Liver (tissue), 9 donors: ENCODE results near the gene GPS2. TPM values are rescaled to one million over a fixed set of nuclear protein-coding genes. Genes with fewer than 3 reads are reported as not detected.

ENCODE experiments used
- DNase-seq: peaks from one replicate; pipeline ENCODE4 v3.0.0-alpha.2; 2017; ENCODE audit warnings: low spot score
- H3K27ac ChIP-seq, 2 donors: one replicate each; pipeline ENCODE4 v1.7.0; 2013; ENCODE audit warnings: inconsistent platforms in 2 of 2, low read length in 2 of 2, control low read depth in 1 of 2, low read depth in 1 of 2, mild to moderate bottlenecking in 1 of 2
- H3K27me3 ChIP-seq, 4 donors: one replicate each; pipeline versions ENCODE4 v1.6.1 to v1.7.0; 2013; ENCODE audit warnings: low read length in 3 of 4, inconsistent platforms in 1 of 4, mild to moderate bottlenecking in 1 of 4, moderate library complexity in 1 of 4; ENCODE audit not compliant: control insufficient read depth in 4 of 4, insufficient read depth in 4 of 4
- H3K36me3 ChIP-seq, 4 donors: one replicate each; pipeline versions ENCODE4 v1.6.1 to v1.7.0; 2013; ENCODE audit warnings: low read length in 3 of 4, mild to moderate bottlenecking in 3 of 4, low read depth in 1 of 4, moderate library complexity in 1 of 4; ENCODE audit not compliant: control insufficient read depth in 4 of 4, insufficient read depth in 3 of 4
- H3K4me1 ChIP-seq, 4 donors: one replicate each; pipeline versions ENCODE4 v1.6.1 to v1.7.0; 2013; ENCODE audit warnings: low read length in 3 of 4, mild to moderate bottlenecking in 3 of 4, moderate library complexity in 1 of 4; ENCODE audit not compliant: control insufficient read depth in 4 of 4, insufficient read depth in 4 of 4
- H3K4me3 ChIP-seq, 3 donors: one replicate each; pipeline versions ENCODE4 v1.6.1 to v1.7.0; 2013; ENCODE audit warnings: low read length in 3 of 3, control low read depth in 1 of 3, low read depth in 1 of 3, mild to moderate bottlenecking in 1 of 3
- H3K9ac ChIP-seq, 2 donors: one replicate each; pipeline ENCODE4 v1.7.0; 2013; ENCODE audit warnings: low read length in 2 of 2, mild to moderate bottlenecking in 2 of 2, moderate library complexity in 2 of 2, control low read depth in 1 of 2, low read depth in 1 of 2
- H3K9me3 ChIP-seq, 4 donors: one replicate each; pipeline versions ENCODE4 v1.6.1 to v1.7.0; 2013; ENCODE audit warnings: low read length in 3 of 4; ENCODE audit not compliant: control insufficient read depth in 4 of 4
- ATF3 ChIP-seq: IDR thresholded peaks from 2 replicates; pipeline ENCODE4 v1.6.1; 2016; ENCODE audit warnings: antibody characterized with exemption
- CTCF ChIP-seq: fragments of 150-350 bp; IDR thresholded peaks from 2 replicates; pipeline ENCODE4 v1.5.1; 2017; ENCODE audit warnings: improper control_type of control experiment, low read depth, low read length; ENCODE audit not compliant: missing input control
- EGR1 ChIP-seq, 2 donors: IDR thresholded peaks; 2 replicates each; pipeline ENCODE4 v1.6.1; 2016 to 2018; ENCODE audit warnings: antibody characterized with exemption in 2 of 2, low read depth in 2 of 2
- FOXA1 ChIP-seq: IDR thresholded peaks from 2 replicates; pipeline ENCODE4 v1.6.1; 2016; ENCODE audit warnings: antibody characterized with exemption
- GABPA ChIP-seq, 2 donors: IDR thresholded peaks in 1 of 2; conservative IDR thresholded peaks in 1 of 2; 2 replicates each; pipeline ENCODE4 v1.6.1; 2016; ENCODE audit warnings: antibody characterized with exemption in 2 of 2, mild to moderate bottlenecking in 1 of 2, moderate library complexity in 1 of 2
- HNF4A ChIP-seq, 2 donors: conservative IDR thresholded peaks; 2 replicates each; pipeline ENCODE4 v1.6.1; 2016; ENCODE audit warnings: antibody characterized with exemption in 2 of 2, mild to moderate bottlenecking in 2 of 2
- HNF4G ChIP-seq: IDR thresholded peaks from 2 replicates; pipeline ENCODE4 v1.6.1; 2016; ENCODE audit warnings: antibody characterized with exemption
- MAX ChIP-seq: IDR thresholded peaks from 2 replicates; pipeline ENCODE4 v1.6.1; 2016; ENCODE audit warnings: antibody characterized with exemption
- NR2F2 ChIP-seq: IDR thresholded peaks from 2 replicates; pipeline ENCODE4 v1.6.1; 2016; ENCODE audit warnings: antibody characterized with exemption
- RAD21 ChIP-seq, 2 donors: IDR thresholded peaks; 2 replicates each; pipeline ENCODE4 v1.6.1; 2016; ENCODE audit warnings: antibody characterized with exemption in 2 of 2, mild to moderate bottlenecking in 2 of 2
- SP1 ChIP-seq: IDR thresholded peaks from 2 replicates; pipeline ENCODE4 v1.6.1; 2018; ENCODE audit warnings: antibody characterized with exemption, mild to moderate bottlenecking
- TAF1 ChIP-seq: conservative IDR thresholded peaks from 2 replicates; pipeline ENCODE4 v1.6.1; 2016; ENCODE audit warnings: antibody characterized with exemption, mild to moderate bottlenecking
- YY1 ChIP-seq: IDR thresholded peaks from 2 replicates; pipeline ENCODE4 v1.6.1; 2016; ENCODE audit warnings: antibody characterized with exemption, mild to moderate bottlenecking
- WGBS: extraction: QIAGEN DNeasy Blood & Tissue Kit; methylation state at CpG from one replicate; pipeline ENCODE4 v1.1.7; 2013; 5-methylcytosine and 5-hydroxymethylcytosine counted together
- polyA plus RNA-seq, 2 donors: library from polyadenylated mRNA; stranded (reverse) in 1 of 2; unstranded in 1 of 2; fragments of 200-250 nt in 1 of 2; fragments of >200 nt in 1 of 2; fragmentation: Nextera tagmentation in 1 of 2; extraction: Ambion mirVana in 1 of 2; gene quantifications; one replicate each; pipeline versions ENCODE4 v1.2.1 to v1.2.3, GENCODE V29; 2013 to 2015
- total RNA-seq, 2 donors: library from RNA; depleted of rRNA; stranded (reverse); fragments of >200 nt; gene quantifications; one replicate each; pipeline ENCODE4 v1.2.3, GENCODE V29; 2014
- TF ChIP-seq, protein P1 (sequence below): IDR thresholded peaks from 2 replicates; pipeline ENCODE4 v1.6.1; 2016; ENCODE audit warnings: antibody characterized with exemption
- TF ChIP-seq, protein P2 (sequence below): IDR thresholded peaks from 2 replicates; pipeline ENCODE4 v1.6.1; 2016; ENCODE audit warnings: antibody characterized with exemption, mild to moderate bottlenecking
- donor health status: healthy.
- donor health status: healthy.
- donor health status: healthy.
- donor health status: healthy.
- donor health status: healthy.

Gene GPS2
- total and polyA plus RNA-seq, 4 donors: 20.8 to 43.1 (median 22.8) TPM

GRCh38 chr17:7313890-7314718 is 1.1 kb downstream of the GPS2 start (continued):
- TF ChIP-seq MAX: no peak
- no peak for TF ChIP-seq FOXA1
- no peak for TF ChIP-seq GABPA (IDR thresholded peaks at IDR 0.05 in 1 of 2, conservative IDR thresholded peaks at IDR 0.05 in 1 of 2)
- TF ChIP-seq, protein P1, sequence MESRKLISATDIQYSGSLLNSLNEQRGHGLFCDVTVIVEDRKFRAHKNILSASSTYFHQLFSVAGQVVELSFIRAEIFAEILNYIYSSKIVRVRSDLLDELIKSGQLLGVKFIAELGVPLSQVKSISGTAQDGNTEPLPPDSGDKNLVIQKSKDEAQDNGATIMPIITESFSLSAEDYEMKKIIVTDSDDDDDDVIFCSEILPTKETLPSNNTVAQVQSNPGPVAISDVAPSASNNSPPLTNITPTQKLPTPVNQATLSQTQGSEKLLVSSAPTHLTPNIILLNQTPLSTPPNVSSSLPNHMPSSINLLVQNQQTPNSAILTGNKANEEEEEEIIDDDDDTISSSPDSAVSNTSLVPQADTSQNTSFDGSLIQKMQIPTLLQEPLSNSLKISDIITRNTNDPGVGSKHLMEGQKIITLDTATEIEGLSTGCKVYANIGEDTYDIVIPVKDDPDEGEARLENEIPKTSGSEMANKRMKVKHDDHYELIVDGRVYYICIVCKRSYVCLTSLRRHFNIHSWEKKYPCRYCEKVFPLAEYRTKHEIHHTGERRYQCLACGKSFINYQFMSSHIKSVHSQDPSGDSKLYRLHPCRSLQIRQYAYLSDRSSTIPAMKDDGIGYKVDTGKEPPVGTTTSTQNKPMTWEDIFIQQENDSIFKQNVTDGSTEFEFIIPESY: no peak

- no peak overlapping the region for H3K4me3 ChIP-seq
- peaks cover 14 to 59% (median 42%) of the 10 kb centered on the region in 4 donors for H3K4me1 ChIP-seq
- H3K9ac ChIP-seq: no peak overlapping the region
- H3K27ac ChIP-seq: no peak overlapping the region
- peaks cover 17 to 53% (median 43%) of the 10 kb centered on the region in 4 donors for H3K36me3 ChIP-seq
- no peaks in the 10 kb centered on the region for H3K9me3 ChIP-seq
- WGBS: 95% methylated on average over 7 of the region's 7 CpGs
- no peak for DNase-seq
- no peak for TF ChIP-seq RAD21 (IDR thresholded peaks at IDR 0.05)
- TF ChIP-seq YY1: no peak
- no peaks in the 10 kb centered on the region for H3K27me3 ChIP-seq
These were observed 1.9 kb downstream of the GPS2 start for GRCh38 chr17:7313088-7313889.

GRCh38 chr17:7312432-7313087 is 2.6 kb downstream of the GPS2 start:
- peaks cover 16 to 45% (median 37%) of the 10 kb centered on the region in 4 donors for H3K36me3 ChIP-seq
- H3K27ac ChIP-seq: no peak overlapping the region
- no peaks in the 10 kb centered on the region for H3K27me3 ChIP-seq
- H3K9ac ChIP-seq: no peak overlapping the region
- no peak for DNase-seq
- H3K4me3 ChIP-seq: no peak overlapping the region
- 84% methylated on average over 7 of the region's 7 CpGs for WGBS
- peaks cover 14 to 59% (median 42%) of the 10 kb centered on the region in 4 donors for H3K4me1 ChIP-seq
- H3K9me3 ChIP-seq: no peaks in the 10 kb centered on the region
- TF ChIP-seq CTCF (no peak), MAX (no peak), NR2F2 (no peak), SP1 (no peak), TAF1 (no peak), ATF3 (no peak), RAD21 (IDR thresholded peaks at IDR 0.05) (no peak), EGR1 (IDR thresholded peaks at IDR 0.05; ENCODE audit: low read depth in 2 of 2) (no peak), HNF4G (no peak), HNF4A (conservative IDR thresholded peaks at IDR 0.05) (no peak), FOXA1 (no peak), YY1 (no peak)
- TF ChIP-seq, protein P2, sequence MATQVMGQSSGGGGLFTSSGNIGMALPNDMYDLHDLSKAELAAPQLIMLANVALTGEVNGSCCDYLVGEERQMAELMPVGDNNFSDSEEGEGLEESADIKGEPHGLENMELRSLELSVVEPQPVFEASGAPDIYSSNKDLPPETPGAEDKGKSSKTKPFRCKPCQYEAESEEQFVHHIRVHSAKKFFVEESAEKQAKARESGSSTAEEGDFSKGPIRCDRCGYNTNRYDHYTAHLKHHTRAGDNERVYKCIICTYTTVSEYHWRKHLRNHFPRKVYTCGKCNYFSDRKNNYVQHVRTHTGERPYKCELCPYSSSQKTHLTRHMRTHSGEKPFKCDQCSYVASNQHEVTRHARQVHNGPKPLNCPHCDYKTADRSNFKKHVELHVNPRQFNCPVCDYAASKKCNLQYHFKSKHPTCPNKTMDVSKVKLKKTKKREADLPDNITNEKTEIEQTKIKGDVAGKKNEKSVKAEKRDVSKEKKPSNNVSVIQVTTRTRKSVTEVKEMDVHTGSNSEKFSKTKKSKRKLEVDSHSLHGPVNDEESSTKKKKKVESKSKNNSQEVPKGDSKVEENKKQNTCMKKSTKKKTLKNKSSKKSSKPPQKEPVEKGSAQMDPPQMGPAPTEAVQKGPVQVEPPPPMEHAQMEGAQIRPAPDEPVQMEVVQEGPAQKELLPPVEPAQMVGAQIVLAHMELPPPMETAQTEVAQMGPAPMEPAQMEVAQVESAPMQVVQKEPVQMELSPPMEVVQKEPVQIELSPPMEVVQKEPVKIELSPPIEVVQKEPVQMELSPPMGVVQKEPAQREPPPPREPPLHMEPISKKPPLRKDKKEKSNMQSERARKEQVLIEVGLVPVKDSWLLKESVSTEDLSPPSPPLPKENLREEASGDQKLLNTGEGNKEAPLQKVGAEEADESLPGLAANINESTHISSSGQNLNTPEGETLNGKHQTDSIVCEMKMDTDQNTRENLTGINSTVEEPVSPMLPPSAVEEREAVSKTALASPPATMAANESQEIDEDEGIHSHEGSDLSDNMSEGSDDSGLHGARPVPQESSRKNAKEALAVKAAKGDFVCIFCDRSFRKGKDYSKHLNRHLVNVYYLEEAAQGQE: no peak
- TF ChIP-seq, protein P1: no peak
